Measurements from ENCODE around the gene ZNF791. TPM values are rescaled to one million over a fixed set of nuclear protein-coding genes. Genes with fewer than 3 reads are reported as not detected.

Gene ZNF791
- total RNA-seq, 1 experiment from 2014 or later, result 22.4 TPM

Other genes starting within 250 kb of the ZNF791 start
- gene ZNF442, start 245.2 kb upstream of the ZNF791 start, total RNA-seq (2021), result not detected in 2 replicates
- gene ZNF799, start 209.6 kb upstream of the ZNF791 start, total RNA-seq (2021), result 2.5 and 2.9 TPM in 2 replicates
- gene ZNF443, start 169.9 kb upstream of the ZNF791 start, total RNA-seq (2021), result 3.3 and 3.5 TPM in 2 replicates
- gene ZNF709, start 126.1 kb upstream of the ZNF791 start, total RNA-seq (2021), result 1.6 and 1.8 TPM in 2 replicates
- gene ZNF564, start 59.4 kb upstream of the ZNF791 start, total RNA-seq (2021), result 8.3 and 14.8 TPM in 2 replicates
- gene ZNF490, start 107 bp upstream of the ZNF791 start, total RNA-seq (2021), result 7.5 and 8.9 TPM in 2 replicates
- gene MAN2B1, start 55.8 kb downstream of the ZNF791 start, total RNA-seq (2021), result 41.5 and 48.2 TPM in 2 replicates
- 12.9 and 21.2 TPM in 2 replicates for gene WDR83, start 55.9 kb downstream of the ZNF791 start, total RNA-seq (2021)
- gene DHPS, start 71.0 kb downstream of the ZNF791 start, total RNA-seq (2021), result 106 and 121 TPM in 2 replicates
- not detected in 2 replicates for gene GNG14, start 77.1 kb downstream of the ZNF791 start, total RNA-seq (2021)
- gene FBXW9, start 85.7 kb downstream of the ZNF791 start, total RNA-seq (2021), result 21.0 and 21.9 TPM in 2 replicates
- 67.4 and 77.5 TPM in 2 replicates for gene TNPO2, start 113.0 kb downstream of the ZNF791 start, total RNA-seq (2021)
- 173 and 194 TPM in 2 replicates for gene TRIR, start 123.8 kb downstream of the ZNF791 start, total RNA-seq (2021)
- 72.8 and 81.9 TPM in 2 replicates for gene GET3, start 126.6 kb downstream of the ZNF791 start, total RNA-seq (2021)
- not detected in 2 replicates for gene BEST2, start 140.9 kb downstream of the ZNF791 start, total RNA-seq (2021)
- 109 and 127 TPM in 2 replicates for gene HOOK2, start 164.6 kb downstream of the ZNF791 start, total RNA-seq (2021)
- gene JUNB, start 180.6 kb downstream of the ZNF791 start, total RNA-seq (2021), result 70.7 and 87.0 TPM in 2 replicates
- gene PRDX2, start 190.9 kb downstream of the ZNF791 start, total RNA-seq (2021), result 268 and 271 TPM in 2 replicates
- gene THSD8, start 191.1 kb downstream of the ZNF791 start, total RNA-seq (2021), result 28.8 and 30.0 TPM in 2 replicates
- 38.6 and 60.4 TPM in 2 replicates for gene RNASEH2A, start 195.7 kb downstream of the ZNF791 start, total RNA-seq (2021)
- 0.78 and 1.0 TPM in 2 replicates for gene RTBDN, start 223.7 kb downstream of the ZNF791 start, total RNA-seq (2021)
- gene MAST1, start 227.6 kb downstream of the ZNF791 start, total RNA-seq (2021), result 11.4 and 11.9 TPM in 2 replicates

Measured in PC-9 (cell line).